HL-60 (cell line): ENCODE measurements around the gene CLASP2.

Source experiments
- DNase-seq, 2 experiments: peaks; one replicate each; pipeline ENCODE4 v3.0.0-alpha.2; 2010 to 2020; ENCODE audit warnings: low read depth in 1 of 2, low spot score in 1 of 2
- H3K27ac ChIP-seq: fragments of 250-450 bp; sonication (Bioruptor Pico); replicated peaks from 2 replicates; pipeline ENCODE4 v1.5.1; 2020; ENCODE audit warnings: mild to moderate bottlenecking, moderate library complexity
- H3K27me3 ChIP-seq: fragments of 250-450 bp; sonication (Bioruptor Pico); 2 replicates; pipeline ENCODE4 v1.5.1; 2021; ENCODE audit warnings: mild to moderate bottlenecking, moderate library complexity; ENCODE audit not compliant: insufficient read depth, poor library complexity, severe bottlenecking
- H3K4me3 ChIP-seq: replicated peaks from 2 replicates; pipeline ENCODE4 v1.5.1; 2011; ENCODE audit warnings: mild to moderate bottlenecking, control low read depth, low read length; ENCODE audit not compliant: insufficient read depth
- GABPA ChIP-seq: IDR thresholded peaks from 2 replicates; pipeline ENCODE4 v1.6.1; 2012; ENCODE audit warnings: low read depth
- POLR2AphosphoS5 ChIP-seq: IDR thresholded peaks from 2 replicates; pipeline ENCODE4 v1.6.1; 2012; ENCODE audit warnings: low read depth
- SPI1 ChIP-seq: IDR thresholded peaks from 2 replicates; pipeline ENCODE4 v1.6.1; 2012; ENCODE audit warnings: low read depth, mild to moderate bottlenecking, borderline replicate concordance
- TF ChIP-seq, protein P1 (sequence below): IDR thresholded peaks from one replicate; pipeline ENCODE4 v1.5.1; 2011; ENCODE audit warnings: low read length, control low read depth, inconsistent platforms; ENCODE audit not compliant: insufficient read depth
- TF ChIP-seq, protein P2 (sequence below): IDR thresholded peaks from 2 replicates; pipeline ENCODE4 v1.6.1; 2012; ENCODE audit warnings: low read depth; ENCODE audit not compliant: insufficient replicate concordance

CLASP2 gene

DNA sequence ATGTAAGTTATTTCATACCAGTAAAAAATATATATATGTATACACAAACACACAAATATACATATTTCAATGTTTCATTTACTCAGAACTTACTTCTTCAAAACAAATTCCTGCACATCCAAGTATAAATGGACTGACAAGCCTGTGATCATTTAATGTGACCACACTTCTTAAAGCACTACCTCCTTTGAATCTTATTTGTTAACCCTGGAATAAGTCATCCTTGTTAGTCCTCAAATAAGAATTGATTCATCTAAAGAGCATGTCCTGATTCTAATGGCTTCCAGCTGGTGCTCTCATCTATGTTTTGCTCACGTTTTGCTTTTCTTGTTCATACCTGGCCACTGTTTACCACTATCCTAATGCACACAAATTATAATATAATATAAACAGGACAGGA, 173.9 kb downstream of the CLASP2 start:
- no peak overlapping the region for H3K27ac ChIP-seq
- no peak for DNase-seq
- H3K27me3 ChIP-seq, result no peaks in the 10 kb centered on the region
- no peak overlapping the region for H3K4me3 ChIP-seq
- TF ChIP-seq, protein P1, sequence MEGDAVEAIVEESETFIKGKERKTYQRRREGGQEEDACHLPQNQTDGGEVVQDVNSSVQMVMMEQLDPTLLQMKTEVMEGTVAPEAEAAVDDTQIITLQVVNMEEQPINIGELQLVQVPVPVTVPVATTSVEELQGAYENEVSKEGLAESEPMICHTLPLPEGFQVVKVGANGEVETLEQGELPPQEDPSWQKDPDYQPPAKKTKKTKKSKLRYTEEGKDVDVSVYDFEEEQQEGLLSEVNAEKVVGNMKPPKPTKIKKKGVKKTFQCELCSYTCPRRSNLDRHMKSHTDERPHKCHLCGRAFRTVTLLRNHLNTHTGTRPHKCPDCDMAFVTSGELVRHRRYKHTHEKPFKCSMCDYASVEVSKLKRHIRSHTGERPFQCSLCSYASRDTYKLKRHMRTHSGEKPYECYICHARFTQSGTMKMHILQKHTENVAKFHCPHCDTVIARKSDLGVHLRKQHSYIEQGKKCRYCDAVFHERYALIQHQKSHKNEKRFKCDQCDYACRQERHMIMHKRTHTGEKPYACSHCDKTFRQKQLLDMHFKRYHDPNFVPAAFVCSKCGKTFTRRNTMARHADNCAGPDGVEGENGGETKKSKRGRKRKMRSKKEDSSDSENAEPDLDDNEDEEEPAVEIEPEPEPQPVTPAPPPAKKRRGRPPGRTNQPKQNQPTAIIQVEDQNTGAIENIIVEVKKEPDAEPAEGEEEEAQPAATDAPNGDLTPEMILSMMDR, result no peak
- TF ChIP-seq, protein P2, sequence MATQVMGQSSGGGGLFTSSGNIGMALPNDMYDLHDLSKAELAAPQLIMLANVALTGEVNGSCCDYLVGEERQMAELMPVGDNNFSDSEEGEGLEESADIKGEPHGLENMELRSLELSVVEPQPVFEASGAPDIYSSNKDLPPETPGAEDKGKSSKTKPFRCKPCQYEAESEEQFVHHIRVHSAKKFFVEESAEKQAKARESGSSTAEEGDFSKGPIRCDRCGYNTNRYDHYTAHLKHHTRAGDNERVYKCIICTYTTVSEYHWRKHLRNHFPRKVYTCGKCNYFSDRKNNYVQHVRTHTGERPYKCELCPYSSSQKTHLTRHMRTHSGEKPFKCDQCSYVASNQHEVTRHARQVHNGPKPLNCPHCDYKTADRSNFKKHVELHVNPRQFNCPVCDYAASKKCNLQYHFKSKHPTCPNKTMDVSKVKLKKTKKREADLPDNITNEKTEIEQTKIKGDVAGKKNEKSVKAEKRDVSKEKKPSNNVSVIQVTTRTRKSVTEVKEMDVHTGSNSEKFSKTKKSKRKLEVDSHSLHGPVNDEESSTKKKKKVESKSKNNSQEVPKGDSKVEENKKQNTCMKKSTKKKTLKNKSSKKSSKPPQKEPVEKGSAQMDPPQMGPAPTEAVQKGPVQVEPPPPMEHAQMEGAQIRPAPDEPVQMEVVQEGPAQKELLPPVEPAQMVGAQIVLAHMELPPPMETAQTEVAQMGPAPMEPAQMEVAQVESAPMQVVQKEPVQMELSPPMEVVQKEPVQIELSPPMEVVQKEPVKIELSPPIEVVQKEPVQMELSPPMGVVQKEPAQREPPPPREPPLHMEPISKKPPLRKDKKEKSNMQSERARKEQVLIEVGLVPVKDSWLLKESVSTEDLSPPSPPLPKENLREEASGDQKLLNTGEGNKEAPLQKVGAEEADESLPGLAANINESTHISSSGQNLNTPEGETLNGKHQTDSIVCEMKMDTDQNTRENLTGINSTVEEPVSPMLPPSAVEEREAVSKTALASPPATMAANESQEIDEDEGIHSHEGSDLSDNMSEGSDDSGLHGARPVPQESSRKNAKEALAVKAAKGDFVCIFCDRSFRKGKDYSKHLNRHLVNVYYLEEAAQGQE, result no peak
- TF ChIP-seq POLR2AphosphoS5 (no peak), SPI1 (no peak), GABPA (no peak)

DNA sequence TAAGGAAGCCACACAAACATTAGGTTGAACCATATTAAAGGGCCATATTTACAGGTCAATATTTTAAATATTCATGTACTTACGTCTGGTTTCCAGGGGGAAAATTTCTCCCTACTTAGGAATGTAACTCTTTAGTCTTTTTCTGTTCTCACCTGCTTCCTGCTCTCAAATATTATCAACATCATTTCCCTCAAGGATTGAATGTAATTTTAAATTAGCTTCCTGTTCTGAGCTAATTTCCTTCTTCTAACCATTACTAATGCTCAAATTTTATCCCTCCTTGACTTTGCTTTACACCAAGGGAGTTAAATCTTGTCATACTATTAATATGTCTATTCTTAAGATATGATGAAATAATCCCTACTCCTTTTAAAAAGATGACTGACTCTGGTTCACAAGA, 174.5 kb downstream of the CLASP2 start:
- Histone ChIP-seq H3K4me3 (no peak overlapping the region), H3K27me3 (no peaks in the 10 kb centered on the region)

DNA sequence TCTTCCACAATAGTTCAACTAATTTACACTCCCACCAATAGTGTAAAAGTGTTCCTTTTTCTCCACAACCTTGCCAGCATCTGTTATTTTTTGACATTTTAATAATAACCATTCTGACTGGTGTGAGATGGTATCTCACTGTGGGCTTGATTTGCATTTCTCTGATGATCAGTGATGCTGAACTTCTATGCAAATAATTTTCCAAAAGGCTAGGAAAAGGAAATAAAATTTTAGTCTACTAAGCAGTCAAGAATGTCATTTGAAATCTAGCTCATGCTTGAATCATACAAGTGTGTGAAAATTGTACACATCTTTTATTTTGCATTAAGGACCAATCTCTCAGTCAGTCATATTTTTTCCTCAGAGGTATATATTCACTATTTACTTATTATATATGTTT, 176.1 kb downstream of the CLASP2 start:
- H3K27me3 ChIP-seq, result no peaks in the 10 kb centered on the region
- TF ChIP-seq, protein P1, result no peak
- no peak for TF ChIP-seq SPI1
- TF ChIP-seq GABPA, result no peak
- TF ChIP-seq, protein P2, result no peak
- TF ChIP-seq POLR2AphosphoS5, result no peak
- H3K27ac ChIP-seq, result no peak overlapping the region
- DNase-seq, result no peak
- H3K4me3 ChIP-seq, result no peak overlapping the region

More for the DNA sequence above, 174.5 kb downstream of the CLASP2 start:
- TF ChIP-seq, protein P1, result no peak
- TF ChIP-seq, protein P2, result no peak
- DNase-seq, result no peak
- no peak overlapping the region for H3K27ac ChIP-seq
